HG03432 (cell line): ENCODE measurements around the gene NBPF1.
"Not testable (repeated sequence)": the region's sequence is repeated elsewhere in the genome, so short reads cannot be mapped to it uniquely, and the experiment has no call there.

Source experiments
- ATAC-seq: cut with Tn5 transposase; IDR thresholded peaks from one replicate; pipeline ENCODE4 v1.9.1; 2021; ENCODE audit warnings: mild to moderate bottlenecking, moderate library complexity; ENCODE audit not compliant: unreplicated experiment

The NBPF1 gene

GRCh38 chr1:16607853-16608815, 5.2 kb downstream of the NBPF1 start:
- ATAC-seq, result not testable (repeated sequence)

- ATAC-seq, result no peak
Observed at GRCh38 chr1:16607433-16607851, 5.9 kb downstream of the NBPF1 start.

GRCh38 chr1:16606666-16607432, 6.5 kb downstream of the NBPF1 start:
- ATAC-seq, result not testable (repeated sequence)

GRCh38 chr1:16605532-16606505, 7.5 kb downstream of the NBPF1 start:
- no peak for ATAC-seq

- ATAC-seq, result no peak
Observed at GRCh38 chr1:16605213-16605525, 8.2 kb downstream of the NBPF1 start.

GRCh38 chr1:16604514-16605212, 8.7 kb downstream of the NBPF1 start:
- not testable (repeated sequence) for ATAC-seq

- ATAC-seq, result not testable (repeated sequence)
Observed at GRCh38 chr1:16603623-16604022, 9.7 kb downstream of the NBPF1 start.

GRCh38 chr1:16602336-16603011, 10.9 kb downstream of the NBPF1 start:
- ATAC-seq, result not testable (repeated sequence)

GRCh38 chr1:16600855-16601786, 12.2 kb downstream of the NBPF1 start:
- not testable (repeated sequence) for ATAC-seq

GRCh38 chr1:16599326-16599725, 14.0 kb downstream of the NBPF1 start:
- not testable (repeated sequence) for ATAC-seq

GRCh38 chr1:16595216-16595615, 18.1 kb downstream of the NBPF1 start:
- ATAC-seq, result not testable (repeated sequence)

- not testable (repeated sequence) for ATAC-seq
Observed at GRCh38 chr1:16591845-16592244, 21.5 kb downstream of the NBPF1 start.

GRCh38 chr1:16588081-16588480, 25.3 kb downstream of the NBPF1 start:
- not testable (repeated sequence) for ATAC-seq

GRCh38 chr1:16587639-16588038, 25.7 kb downstream of the NBPF1 start:
- ATAC-seq, result not testable (repeated sequence)

GRCh38 chr1:16565324-16565723, 48.0 kb downstream of the NBPF1 start:
- ATAC-seq, result not testable (repeated sequence)

- not testable (repeated sequence) for ATAC-seq
Observed at GRCh38 chr1:16561035-16561434, 52.3 kb downstream of the NBPF1 start.

GRCh38 chr1:16560498-16560897, 52.9 kb downstream of the NBPF1 start:
- ATAC-seq, result not testable (repeated sequence)

- not testable (repeated sequence) for ATAC-seq
Observed at GRCh38 chr1:16559688-16560087, 53.7 kb downstream of the NBPF1 start.
